A673 (cell line): ENCODE results near the gene STAG1. TPM values are rescaled to one million over a fixed set of nuclear protein-coding genes. Genes with fewer than 3 reads are reported as not detected.

Experiments
- BruUV-seq: library from RNA; stranded (reverse); fragments of 400-500 nt; replicated peaks from 2 replicates; lab custom pipeline; 2021; lab: Mats Ljungman, UMichigan
- CTCF ChIA-PET: fragments of 300-600 bp; sonication (Branson Sonifier 250); formaldehyde crosslinking; loops from one replicate; lab custom pipeline; 2022; ENCODE audit warnings: antibody characterized with exemption; lab: Charles Lee
- POLR2A ChIA-PET: fragments of 300-600 bp; sonication (Branson Sonifier 250); formaldehyde crosslinking; loops from one replicate; lab custom pipeline; 2022; ENCODE audit warnings: antibody characterized with exemption; ENCODE audit not compliant: low non-redundant PET; lab: Charles Lee
- DNase-seq: peaks from one replicate; pipeline ENCODE4 v3.0.0-alpha.2; 2015; ENCODE audit warnings: low spot score
- H3K27ac ChIP-seq: fragments of 200-600 bp; sonication (generic); 2 replicates; pipeline ENCODE4 v1.5.1; 2016; ENCODE audit warnings: mixed run types, low read depth, mild to moderate bottlenecking, mixed read lengths, antibody characterized with exemption, low read length; ENCODE audit not compliant: poor library complexity, severe bottlenecking
- H3K27me3 ChIP-seq: fragments of 200-600 bp; sonication (generic); replicated peaks from 2 replicates; pipeline ENCODE4 v1.6.1; 2017; ENCODE audit warnings: mixed run types, low read depth, mild to moderate bottlenecking, mixed read lengths, antibody characterized with exemption, low read length; ENCODE audit not compliant: insufficient read depth, poor library complexity
- H3K36me3 ChIP-seq: fragments of 200-600 bp; sonication (generic); 2 replicates; pipeline ENCODE4 v1.6.1; 2016; ENCODE audit warnings: mixed run types, mild to moderate bottlenecking, mixed read lengths, antibody characterized with exemption, low read length; ENCODE audit not compliant: insufficient read depth, poor library complexity, severe bottlenecking
- H3K4me1 ChIP-seq: fragments of 200-600 bp; sonication (generic); 2 replicates; pipeline ENCODE4 v1.6.1; 2017; ENCODE audit warnings: mixed run types, mild to moderate bottlenecking, mixed read lengths, antibody characterized with exemption, low read length; ENCODE audit not compliant: insufficient read depth, poor library complexity, severe bottlenecking
- H3K4me3 ChIP-seq: fragments of 200-600 bp; sonication (generic); 2 replicates; pipeline ENCODE4 v1.5.1; 2016; ENCODE audit warnings: low read depth, mixed run types, mild to moderate bottlenecking, mixed read lengths, low read length; ENCODE audit not compliant: poor library complexity, severe bottlenecking
- H3K9me3 ChIP-seq: fragments of 200-600 bp; sonication (generic); 2 replicates; pipeline ENCODE4 v1.6.1; 2016; ENCODE audit warnings: mixed run types, low read depth, mild to moderate bottlenecking, mixed read lengths, antibody characterized with exemption, low read length; ENCODE audit not compliant: poor library complexity, severe bottlenecking
- EZH2 ChIP-seq: fragments of 200-600 bp; sonication (generic); IDR thresholded peaks from 2 replicates; pipeline ENCODE4 v1.6.1; 2017; ENCODE audit warnings: borderline replicate concordance, low read depth, mild to moderate bottlenecking, mixed read lengths, antibody characterized with exemption, low read length; ENCODE audit not compliant: poor library complexity, severe bottlenecking
- intact Hi-C: fragments of 100-400 bp; cut with micrococcal nuclease; formaldehyde crosslinking; loops from one replicate; pipeline ENCODE4 v1.10.0; 2022; ENCODE audit not compliant: unreplicated experiment
- total RNA-seq: library from RNA; stranded (reverse); gene quantifications from 2 replicates; pipeline ENCODE4 v1.2.3, GENCODE V29; 2021
- TF ChIP-seq, protein P1 (sequence below): fragments of 300-800, 200-600 bp; sonication (generic); conservative IDR thresholded peaks from 2 replicates; pipeline ENCODE4 v1.5.1; 2017; ENCODE audit warnings: low read depth, mild to moderate bottlenecking, antibody characterized with exemption, low read length, moderate library complexity, mixed read lengths

STAG1 gene
- total RNA-seq, 1 experiment from 2014 or later, result 47.4 TPM

DNA sequence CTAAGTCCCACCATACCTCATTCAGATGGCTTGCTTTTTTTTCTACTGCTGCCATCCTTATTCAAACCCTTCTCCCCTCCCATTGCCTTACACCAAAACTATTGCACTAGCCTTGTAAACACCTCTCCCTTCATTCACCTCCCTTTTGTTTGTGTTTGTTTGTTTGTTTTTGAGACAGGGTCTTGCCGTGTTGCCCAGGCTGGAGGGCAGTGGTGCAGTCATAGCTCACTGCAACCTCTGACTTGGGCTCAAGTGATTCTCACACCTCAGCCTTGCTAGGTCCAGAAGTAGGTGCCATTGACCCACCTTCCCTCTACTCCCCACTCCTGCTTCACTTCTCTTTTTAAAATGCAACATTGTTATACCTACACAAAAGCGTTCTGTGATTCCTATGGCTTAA is 3.0 kb upstream of the STAG1 start:
- Histone ChIP-seq H3K4me1 (peaks cover 14% of the 10 kb centered on the region), H3K27me3 (no peaks in the 10 kb centered on the region), H3K9me3 (no peaks in the 10 kb centered on the region), H3K36me3 (no peaks in the 10 kb centered on the region), H3K4me3 (no peak overlapping the region), H3K27ac (no peak overlapping the region)
- TF ChIP-seq EZH2, result no peak
- TF ChIP-seq, protein P1, sequence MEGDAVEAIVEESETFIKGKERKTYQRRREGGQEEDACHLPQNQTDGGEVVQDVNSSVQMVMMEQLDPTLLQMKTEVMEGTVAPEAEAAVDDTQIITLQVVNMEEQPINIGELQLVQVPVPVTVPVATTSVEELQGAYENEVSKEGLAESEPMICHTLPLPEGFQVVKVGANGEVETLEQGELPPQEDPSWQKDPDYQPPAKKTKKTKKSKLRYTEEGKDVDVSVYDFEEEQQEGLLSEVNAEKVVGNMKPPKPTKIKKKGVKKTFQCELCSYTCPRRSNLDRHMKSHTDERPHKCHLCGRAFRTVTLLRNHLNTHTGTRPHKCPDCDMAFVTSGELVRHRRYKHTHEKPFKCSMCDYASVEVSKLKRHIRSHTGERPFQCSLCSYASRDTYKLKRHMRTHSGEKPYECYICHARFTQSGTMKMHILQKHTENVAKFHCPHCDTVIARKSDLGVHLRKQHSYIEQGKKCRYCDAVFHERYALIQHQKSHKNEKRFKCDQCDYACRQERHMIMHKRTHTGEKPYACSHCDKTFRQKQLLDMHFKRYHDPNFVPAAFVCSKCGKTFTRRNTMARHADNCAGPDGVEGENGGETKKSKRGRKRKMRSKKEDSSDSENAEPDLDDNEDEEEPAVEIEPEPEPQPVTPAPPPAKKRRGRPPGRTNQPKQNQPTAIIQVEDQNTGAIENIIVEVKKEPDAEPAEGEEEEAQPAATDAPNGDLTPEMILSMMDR, result no peak
- CTCF ChIA-PET, result no interaction called here
- DNase-seq, result no peak
- intact Hi-C loops, result no loop called here
- no TSS peak for BruUV-seq
- POLR2A ChIA-PET, result no interaction called here

DNA sequence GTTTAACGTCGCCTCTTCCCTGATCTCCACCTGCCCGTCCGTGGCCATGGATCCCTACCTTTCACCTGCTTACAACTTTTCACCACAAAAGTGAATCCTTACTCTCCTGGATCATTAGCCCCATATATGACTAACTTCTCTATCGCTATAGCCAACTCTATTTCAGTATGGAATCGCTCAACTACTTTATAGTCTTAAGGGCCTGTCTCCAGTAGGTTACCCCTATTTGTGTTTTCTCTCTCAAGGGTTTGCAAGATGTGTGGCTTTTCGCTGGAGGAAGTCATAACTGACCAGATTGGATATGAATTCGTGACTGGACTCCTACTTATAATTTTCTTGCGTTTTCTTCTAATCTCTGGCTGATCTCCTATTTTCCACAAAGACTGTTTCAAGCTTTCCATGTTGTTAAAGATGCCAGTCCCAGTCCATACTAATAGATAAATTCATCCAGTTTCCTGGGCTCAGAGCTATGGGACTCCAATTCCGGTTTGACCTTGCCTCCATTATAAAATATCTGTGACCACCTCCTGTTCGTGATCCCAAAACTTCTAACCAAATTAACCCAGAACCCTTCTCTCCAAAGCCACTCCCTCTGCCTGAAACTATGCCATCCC is 1.3 kb upstream of the STAG1 start:
- no TSS peak for BruUV-seq
- Histone ChIP-seq H3K9me3 (no peaks in the 10 kb centered on the region), H3K27ac (peak overlapping the region; percentile 98), H3K36me3 (no peaks in the 10 kb centered on the region), H3K4me3 (peak overlapping the region; percentile 65), H3K27me3 (no peaks in the 10 kb centered on the region), H3K4me1 (peaks cover 32% of the 10 kb centered on the region)
- no peak for DNase-seq
- TF ChIP-seq, protein P1, result no peak
- no peak for TF ChIP-seq EZH2
- ChIA-PET CTCF (interaction anchor here (0.7 to 2.9 kb wide), 5 partner anchors 207 to 682 kb away, joined by 3 to 38 read pairs (median 28); no protein-coding TSS in a partner anchor), POLR2A (interaction anchor here (0.6 kb wide), 1 partner anchor 245 kb away, joined by 3 read pairs; no protein-coding TSS in a partner anchor)
- intact Hi-C loops, result loop anchor here (2.0 to 5.0 kb wide), 6 partner anchors 49 to 556 kb away; partner anchors contain the start of genes MSL2 and NCK1

DNA sequence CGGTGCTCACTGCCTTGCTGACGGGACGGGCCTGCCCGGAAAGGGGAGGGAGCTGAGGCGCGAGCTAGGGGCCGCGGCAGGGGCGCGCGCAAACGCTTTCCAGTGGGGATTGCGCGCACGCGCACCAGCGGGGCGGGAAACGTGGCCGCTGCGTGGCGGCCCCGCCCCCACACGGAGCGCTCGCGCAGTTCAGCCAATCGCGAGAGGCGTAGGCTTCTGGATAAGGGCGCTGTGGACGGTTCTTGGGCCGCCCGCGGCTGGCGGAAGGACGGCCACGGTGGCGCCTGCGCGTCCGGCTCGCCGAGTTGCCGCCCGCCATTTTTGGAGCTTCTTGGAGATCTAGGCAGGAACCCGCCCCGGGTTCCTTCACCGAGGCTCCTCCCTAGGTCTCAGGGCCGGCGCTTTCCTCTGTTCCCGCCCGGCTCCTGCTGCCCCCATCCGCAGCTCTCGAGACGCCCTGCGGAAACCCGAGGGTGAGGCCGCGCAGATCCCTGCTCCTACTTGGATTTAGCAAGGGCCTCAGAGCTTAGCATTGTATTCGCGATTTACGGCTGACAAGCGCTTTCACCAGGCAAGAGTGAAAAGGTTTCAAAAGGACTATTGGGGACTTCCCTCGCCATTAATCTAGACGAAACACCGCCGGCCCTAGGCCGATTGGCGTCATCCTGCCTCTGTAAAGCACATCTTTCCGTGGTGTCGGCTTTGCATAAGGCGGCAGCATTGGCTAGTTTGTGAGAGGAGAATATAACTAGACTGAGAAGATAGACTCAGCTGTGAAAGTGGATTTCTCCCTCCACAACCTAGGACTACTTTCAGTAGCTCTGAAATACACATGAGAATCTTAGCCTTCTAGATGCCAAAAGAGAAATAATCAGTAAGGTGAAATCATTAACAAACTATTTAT is 496 bp upstream of the STAG1 start:
- ChIA-PET CTCF (interaction anchor here (0.5 to 2.9 kb wide), 31 partner anchors 12 to 682 kb away, joined by 3 to 38 read pairs (median 4); partner anchors contain the start of genes MSL2 and NCK1), POLR2A (interaction anchor here (0.6 to 0.8 kb wide), 4 partner anchors 109 to 1111 kb away, joined by 3 to 12 read pairs (median 4); partner anchors contain the start of gene NCK1)
- TF ChIP-seq EZH2, result no peak
- peak overlapping the region; percentile 65 for H3K4me3 ChIP-seq
- H3K36me3 ChIP-seq, result no peaks in the 10 kb centered on the region
- intact Hi-C loops, result loop anchor here (1.0 to 5.0 kb wide), 10 partner anchors 50 to 677 kb away; partner anchors contain the start of genes MSL2, NCK1 and PCCB
- H3K27me3 ChIP-seq, result no peaks in the 10 kb centered on the region
- BruUV-seq, result TSS peak; percentile 76
- H3K9me3 ChIP-seq, result no peaks in the 10 kb centered on the region
- peak overlapping the region; percentile 98 for H3K27ac ChIP-seq
- peak; percentile 99 for DNase-seq
- peaks cover 33% of the 10 kb centered on the region for H3K4me1 ChIP-seq
